Glomerular endothelial cell (primary cell): ENCODE measurements around the gene PLAC9. TPM values are rescaled to one million over a fixed set of nuclear protein-coding genes. Genes with fewer than 3 reads are reported as not detected.

Experiments
- DNase-seq: peaks from one replicate; pipeline ENCODE4 v3.0.0-alpha.2; 2011; ENCODE audit warnings: low read depth, low spot score; ENCODE audit errors: extremely low read depth
- total RNA-seq: library from RNA; depleted of rRNA; stranded (reverse); fragments of >200 nt; gene quantifications from 2 replicates; pipeline ENCODE4 v1.2.3, GENCODE V29; 2015

The PLAC9 gene
- total RNA-seq, 1 donor from 2014 or later: 0.93 TPM

DNA sequence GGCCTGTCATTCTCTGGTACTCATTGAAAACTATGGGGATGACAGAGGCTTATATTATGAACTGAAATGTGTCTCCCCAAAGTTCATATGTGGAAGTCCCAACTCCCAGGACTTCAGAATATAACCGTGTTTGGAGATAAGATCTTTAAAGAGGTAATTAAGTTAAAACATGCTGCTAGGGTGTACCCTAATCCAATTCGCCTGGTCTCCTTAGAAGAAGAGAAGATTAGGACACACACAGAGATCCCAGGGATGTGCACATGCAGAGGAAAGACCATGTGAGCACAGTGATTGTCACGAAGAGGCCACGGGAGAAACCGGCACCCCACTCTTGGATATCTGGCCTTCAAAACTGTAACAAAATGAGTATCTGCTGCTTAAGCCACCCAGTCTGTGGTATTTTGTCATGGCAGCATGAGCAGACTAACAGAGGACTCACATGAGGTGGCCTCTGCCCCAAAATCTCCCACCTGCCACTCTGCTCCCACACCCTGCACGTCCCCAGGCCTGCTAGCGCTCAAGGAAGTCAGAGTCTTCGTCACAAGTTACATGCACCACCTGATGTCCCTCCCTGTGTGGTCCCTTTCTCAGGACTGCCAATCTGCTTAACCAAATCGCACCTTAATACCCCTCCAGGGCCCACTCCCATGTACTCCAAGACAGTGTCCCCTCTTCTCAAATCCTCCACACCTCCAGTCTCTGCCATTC lies 26.8 kb downstream of the PLAC9 start:
- DNase-seq: no peak

DNA sequence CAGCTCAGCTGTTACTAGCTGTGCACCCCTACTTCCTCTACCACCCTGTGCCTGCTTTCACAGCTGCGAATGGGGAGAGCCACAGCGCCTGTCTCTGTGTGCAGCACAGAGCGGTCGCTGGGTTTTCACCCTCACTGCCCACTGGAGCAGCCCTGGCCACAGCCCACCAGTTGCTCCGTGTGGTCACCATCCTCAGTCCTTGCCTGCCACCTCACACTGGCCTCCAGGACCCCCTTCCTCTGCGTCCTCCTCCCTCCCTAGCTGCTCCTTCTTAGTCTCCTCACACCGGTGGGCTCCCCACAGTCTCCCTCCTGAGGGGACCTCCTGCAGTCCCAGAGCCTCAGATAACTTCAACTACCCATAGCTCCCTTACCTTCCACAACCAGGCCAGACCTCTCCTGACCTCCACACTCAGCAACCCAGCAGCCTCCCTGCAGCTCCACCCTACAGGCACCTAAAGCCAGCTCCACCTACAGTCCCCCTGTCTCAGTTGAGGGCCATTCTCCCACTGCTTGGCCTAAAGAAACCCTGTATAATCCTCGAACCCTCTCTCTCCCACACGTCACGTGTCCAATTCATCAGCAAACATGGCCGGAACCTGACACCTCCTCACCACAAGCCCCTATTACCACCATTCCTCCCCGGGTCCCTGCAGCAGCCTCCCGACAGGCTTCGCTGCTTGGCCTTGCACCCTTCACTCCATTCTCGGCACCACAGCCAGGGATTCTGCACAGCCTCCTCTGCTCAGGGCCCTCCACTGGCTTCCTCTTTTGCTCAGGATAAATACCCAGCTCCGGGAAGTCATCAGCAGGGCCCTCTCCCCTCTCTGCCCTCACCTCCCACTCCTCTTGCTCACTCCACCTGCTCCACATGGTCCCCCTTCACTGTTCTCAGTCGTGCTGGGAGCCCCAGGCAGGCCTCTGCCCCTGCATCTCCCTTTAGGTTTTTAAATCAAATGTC lies 28.1 kb downstream of the PLAC9 start:
- DNase-seq: no peak

DNA sequence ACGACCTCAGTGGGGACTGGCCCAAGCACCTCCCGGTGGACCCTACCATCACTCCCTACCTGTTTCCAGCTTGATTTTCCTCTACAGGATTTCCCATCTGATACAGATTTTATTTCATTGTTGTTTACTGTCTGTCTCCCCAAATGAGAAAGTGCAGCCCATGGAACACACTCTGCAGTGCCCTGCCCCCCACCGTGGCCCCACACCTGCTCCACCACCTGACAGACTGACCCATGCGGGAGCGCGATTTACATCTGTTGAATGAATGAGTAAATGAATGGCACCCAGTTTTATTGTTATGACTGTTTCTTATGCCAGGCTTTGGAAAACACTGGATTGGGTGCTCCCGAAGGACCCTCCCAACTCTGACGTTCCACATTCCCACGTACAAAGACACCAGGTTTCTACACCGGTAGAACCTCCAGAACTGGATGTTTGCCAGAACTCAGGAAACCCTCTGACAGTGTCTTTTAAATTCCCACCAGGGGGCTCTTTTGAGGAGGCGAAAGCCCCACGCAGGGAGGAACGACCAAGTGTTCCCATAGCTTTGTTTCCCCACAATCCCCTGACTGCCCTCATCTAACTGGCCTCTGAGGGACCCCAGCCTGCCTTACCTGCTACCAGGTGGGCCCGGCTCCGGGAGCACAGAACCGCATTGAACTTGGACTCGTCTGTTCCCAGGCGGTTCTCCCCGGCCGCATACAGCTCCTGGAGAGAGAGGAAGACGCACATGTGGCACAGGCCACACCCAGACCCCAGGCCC lies 29.0 kb downstream of the PLAC9 start:
- DNase-seq: no peak

- no peak for DNase-seq
Measured at GRCh38 chr10:80163741-80164341, 31.3 kb downstream of the PLAC9 start.

DNA sequence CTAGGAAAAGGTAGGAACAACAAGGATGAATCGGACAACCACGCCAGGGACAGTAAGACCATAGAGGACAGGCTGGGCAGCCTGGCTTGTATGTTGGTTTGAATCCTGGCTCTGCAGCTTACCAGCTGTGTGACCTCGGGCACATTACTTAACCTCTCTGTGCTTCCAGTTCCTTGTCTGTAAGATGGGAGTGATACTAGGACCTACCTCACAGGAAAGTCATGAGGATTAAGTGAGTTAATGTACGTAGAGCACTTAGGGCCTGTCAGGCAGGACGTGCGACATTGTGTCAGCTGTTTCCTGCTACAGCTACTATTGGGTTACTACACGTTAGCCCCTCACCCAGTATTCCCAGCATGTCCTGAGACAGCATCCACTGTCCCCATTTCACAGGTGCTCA lies 32.1 kb downstream of the PLAC9 start:
- DNase-seq: no peak

GRCh38 chr10:80165173-80165572 lies 32.6 kb downstream of the PLAC9 start:
- DNase-seq: no peak

DNA sequence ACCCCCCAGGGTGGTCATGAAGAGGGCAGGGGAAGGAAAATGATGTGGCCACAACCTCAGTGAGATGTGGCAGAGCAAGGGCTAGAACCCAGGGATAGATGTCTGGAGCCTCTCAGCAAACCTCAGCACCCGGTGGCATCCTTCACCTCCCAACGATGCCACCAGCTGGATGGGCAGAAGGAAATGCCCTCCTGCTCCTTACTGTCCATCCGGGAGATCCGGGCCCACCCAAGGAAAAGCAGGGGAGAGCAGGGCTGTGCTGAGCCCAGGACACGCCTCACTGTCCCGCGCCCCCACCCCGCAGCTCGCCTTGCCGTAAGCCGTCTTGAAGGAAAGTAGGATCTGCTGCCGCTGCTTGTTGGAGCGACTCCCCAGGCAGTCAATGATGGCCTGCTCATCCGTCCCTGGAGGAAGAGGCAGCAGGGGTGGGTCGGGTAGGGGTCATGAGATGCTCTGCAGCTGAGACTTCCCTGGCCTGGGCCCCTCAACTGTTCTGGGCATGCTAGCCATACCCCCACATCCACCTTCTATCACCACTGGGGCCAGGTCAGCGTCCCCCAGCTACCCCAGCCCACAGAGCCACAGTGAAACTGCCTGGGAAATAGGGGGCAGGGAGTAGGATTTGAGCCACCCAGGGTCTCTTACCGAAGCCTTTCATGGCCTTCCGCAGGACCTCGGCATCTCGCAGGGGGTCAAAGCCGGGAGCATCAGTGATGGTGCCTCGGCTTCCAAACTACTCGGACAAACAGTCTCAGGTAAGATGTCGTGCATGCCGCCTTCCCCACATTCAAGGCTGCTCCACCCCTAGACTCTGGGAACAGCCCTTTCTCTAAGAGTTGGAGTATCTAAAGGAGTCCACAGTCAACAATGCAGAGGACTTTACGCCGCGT lies 34.3 kb downstream of the PLAC9 start:
- DNase-seq: no peak

- no peak for DNase-seq
Measured at GRCh38 chr10:80167471-80168161, 35.1 kb downstream of the PLAC9 start.

DNA sequence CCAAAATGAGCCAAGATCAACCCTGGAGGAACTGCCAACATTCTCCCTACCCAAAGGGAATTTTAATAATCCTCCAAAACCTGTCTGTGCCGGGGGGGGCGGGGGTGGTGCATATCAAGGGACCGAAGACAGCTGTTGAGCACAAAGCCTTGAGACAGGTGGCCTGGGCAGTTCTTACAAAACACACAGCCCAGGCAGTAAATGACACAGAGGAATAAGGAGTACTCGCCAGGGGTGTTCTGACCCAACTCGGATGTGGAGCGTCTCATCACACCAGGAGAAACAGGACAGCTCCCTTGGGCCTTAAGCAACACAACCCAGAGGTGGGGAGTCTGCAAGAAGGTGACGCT lies 35.6 kb downstream of the PLAC9 start:
- DNase-seq: no peak

- DNase-seq: no peak
Measured at GRCh38 chr10:80168679-80169380, 36.3 kb downstream of the PLAC9 start.

DNA sequence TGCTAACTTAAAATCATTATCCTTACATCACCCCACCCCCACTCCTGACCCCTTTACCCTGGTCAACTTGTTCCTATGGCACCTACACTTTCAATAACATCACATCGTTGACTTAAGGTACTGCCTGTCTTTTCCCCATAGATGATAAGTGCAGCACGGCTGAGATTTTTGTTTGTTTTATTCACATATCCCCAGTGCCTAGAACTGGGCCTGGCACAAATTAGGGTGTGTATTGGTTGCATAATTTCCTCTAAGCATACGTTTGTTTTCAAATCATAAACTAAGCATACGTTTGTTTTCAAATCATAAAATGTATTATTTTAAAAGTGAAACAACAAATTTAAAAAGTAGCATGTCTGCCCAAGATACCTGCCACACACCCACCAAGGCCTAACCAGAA lies 37.5 kb downstream of the PLAC9 start:
- no peak for DNase-seq

DNA sequence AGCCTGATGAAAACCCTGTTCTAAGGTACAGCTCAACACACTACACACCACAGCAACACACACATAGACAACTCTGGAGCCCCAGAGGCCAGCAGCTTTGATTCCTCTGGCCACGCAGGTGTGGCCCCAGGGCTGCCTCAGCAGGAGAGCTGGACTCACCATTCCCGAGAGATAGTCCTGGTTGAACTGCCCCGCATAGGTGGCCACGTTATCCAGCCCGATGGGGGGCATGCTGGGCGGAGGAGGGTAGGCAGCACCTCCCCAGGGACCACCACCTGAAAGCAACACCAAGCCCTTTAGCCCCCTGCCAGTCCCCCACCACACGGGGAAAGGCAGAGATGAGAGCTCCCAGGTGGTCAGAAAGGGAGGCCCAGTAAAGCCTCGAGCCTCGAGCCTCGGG lies 38.1 kb downstream of the PLAC9 start:
- no peak for DNase-seq

DNA sequence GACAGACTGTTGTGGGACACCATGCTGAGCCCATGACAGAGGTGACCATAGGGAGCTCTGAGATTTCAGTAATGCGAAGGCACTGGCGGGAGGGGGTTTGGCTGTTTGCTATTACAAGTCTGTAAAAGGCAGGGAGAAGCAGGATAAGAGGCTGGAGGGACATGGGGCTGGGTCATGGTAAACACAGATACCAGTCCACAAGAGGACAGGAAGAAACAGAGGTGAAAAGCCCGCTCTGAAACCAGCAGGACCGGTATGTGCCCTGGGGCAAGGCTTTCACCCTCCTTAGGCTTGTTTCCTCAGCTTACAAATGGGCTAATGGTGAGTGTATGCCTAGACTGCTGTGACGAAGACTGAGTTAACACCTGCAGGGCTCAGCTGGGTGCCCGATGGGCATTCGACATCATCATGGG lies 38.7 kb downstream of the PLAC9 start:
- DNase-seq: no peak

DNA sequence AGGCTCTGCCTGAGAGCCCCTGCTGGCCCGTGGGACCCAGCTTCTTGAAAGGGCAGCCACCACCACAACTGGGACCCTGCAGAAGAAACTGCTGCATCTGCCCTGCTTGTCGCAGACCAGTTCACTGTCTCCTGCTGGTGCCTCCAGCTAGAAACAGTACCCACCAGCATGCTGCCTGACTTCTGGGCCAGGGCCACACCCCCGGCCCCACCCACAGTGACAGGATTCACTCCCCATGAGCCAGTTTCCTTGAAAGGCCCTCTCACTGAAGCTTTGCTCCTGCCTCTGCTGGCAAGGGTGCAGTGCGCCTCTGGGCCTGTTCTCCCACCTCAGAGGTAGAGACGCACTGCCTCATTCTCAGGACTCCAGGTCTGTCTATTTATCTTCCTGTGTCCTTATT lies 40.4 kb downstream of the PLAC9 start:
- DNase-seq: no peak

DNA sequence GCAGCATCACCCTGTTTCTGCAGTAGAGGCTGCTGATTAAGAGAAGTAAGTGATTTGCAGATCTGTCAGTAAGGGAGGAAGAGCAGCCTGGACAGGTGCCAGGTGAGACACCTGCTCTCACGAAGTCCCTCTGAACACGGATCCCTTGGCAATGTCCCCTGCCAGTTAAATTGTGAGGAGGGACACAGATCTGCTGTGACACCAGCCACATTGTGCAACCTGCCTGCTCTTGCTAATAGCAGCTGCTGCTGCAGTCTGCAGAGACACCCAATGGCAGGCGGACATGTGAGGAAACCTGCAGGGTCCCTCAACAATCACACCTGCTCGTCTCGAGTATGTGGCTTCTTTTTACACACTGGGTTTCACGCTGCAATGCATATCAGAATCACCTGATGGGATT lies 40.9 kb downstream of the PLAC9 start:
- DNase-seq: no peak

DNA sequence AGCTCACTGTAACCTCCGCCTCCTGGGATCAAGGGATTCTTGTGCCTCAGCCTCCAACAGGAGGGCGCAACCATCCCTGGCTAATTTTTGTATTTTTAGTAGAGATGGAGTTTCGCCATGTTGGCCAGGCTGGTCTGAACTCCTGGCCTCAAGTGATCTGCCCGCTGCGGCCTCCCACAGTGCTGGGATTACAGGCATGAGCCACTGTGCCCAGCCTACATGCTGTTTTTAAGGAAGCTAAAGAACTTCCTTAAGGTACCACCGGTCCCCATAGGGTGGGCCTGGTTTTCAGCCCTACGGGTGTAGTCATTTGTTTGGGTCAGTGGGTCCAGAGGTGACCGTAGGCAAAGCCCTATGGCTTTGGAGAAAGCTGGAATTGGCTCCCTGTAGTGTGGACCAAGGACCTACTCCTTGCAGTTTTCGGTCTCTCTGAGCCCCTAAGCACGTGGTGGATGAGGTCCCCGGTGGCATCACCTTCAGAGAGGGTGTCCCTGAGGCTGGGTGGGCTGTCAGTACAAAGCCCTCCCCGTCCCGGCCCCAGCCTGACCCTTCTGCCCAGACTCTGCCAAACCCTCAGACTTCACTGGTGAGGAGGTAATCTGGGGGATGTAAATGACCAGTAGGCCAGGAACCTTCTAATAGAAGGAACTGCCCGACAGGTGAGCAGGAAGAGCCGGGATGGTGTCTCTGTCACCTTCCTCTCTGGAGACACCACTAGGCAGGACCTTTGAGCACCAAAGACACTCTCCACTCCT lies 42.3 kb downstream of the PLAC9 start:
- DNase-seq: no peak

DNA sequence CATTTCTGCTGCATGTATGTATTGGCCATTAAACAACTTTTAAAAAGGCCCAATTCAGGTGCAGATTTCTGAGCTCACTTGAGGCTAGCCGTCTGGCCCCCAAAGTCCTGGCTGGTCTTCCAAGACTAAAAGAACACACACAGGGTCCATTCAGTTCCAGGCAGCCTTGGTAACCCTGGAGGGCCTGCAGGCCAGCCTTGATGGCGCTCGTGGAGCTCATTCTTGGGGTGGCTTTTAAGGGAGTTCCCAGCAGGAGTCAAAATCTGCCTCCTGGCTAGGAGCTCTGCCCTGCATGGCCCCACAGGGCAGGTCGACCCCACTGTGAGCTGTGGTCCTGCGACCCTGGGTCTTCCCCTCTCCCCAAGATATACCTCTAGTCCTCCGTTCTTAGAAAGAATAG lies 44.0 kb downstream of the PLAC9 start:
- no peak for DNase-seq
